ENCODE results near the gene KIAA1549.
A peak's percentile ranks its signal among the peaks of the same experiment; 100 is the strongest.

The KIAA1549 gene

DNA sequence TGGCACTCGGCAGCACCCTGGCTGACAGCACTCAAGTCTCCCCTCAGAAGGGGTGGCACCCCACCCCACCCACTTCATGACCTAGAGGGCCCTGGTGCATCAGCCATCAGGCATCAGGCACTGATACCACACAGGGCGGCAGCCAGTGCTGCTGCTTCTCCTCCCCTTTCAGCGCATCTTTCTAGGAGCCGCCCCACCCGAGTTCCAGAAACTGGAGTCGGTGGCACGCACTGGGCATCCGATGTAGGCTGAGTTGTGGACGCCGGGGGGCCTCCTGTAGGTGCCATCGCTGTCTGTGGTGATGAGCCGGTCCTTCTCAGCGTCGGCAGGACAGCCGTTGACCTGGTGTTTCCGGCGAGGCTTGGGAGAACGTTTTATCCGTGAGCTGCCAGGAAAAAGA, 113.4 kb downstream of the KIAA1549 start:
- no peak overlapping the region for H2BK120ac ChIP-seq (ENCODE audit: low read depth, low read length)
- no peaks in the 10 kb centered on the region for H3K27me3 ChIP-seq (ENCODE audit: control insufficient read depth in 1 of 2, insufficient read depth in 1 of 2, low read length in 2 of 2)
- no peak overlapping the region for H3K4me3 ChIP-seq (ENCODE audit: insufficient read depth in 1 of 2, low read depth in 1 of 2, low read length in 2 of 2)
- H3K27ac ChIP-seq (ENCODE audit: low read length, poor library complexity, severe bottlenecking): no peak overlapping the region
- no peak overlapping the region for H2BK12ac ChIP-seq (ENCODE audit: low read length in 2 of 2)
- H3K4ac ChIP-seq (ENCODE audit: low read depth in 1 of 2, low read length in 2 of 2): no peak overlapping the region
- 97% methylated on average over 19 of the region's 19 CpGs for WGBS
- no peak overlapping the region for H2BK5ac ChIP-seq (ENCODE audit: low read depth, low read length, poor library complexity, severe bottlenecking)
- peaks cover 2% of the 10 kb centered on the region for H3K4me1 ChIP-seq (ENCODE audit: control insufficient read depth, insufficient read depth, low read depth, low read length)
- no peaks in the 10 kb centered on the region for H3K79me1 ChIP-seq (replicated peaks; ENCODE audit: low read length, poor library complexity, severe bottlenecking)
- H3K9ac ChIP-seq (ENCODE audit: low read length): no peak overlapping the region
- no peaks in the 10 kb centered on the region for H3K9me3 ChIP-seq (ENCODE audit: control insufficient read depth, low read length)
- no peak overlapping the region for H3K23ac ChIP-seq (ENCODE audit: low read length in 2 of 2)
- no peak overlapping the region for H2AFZ ChIP-seq (ENCODE audit: low read depth, low read length)
- H3K36me3 ChIP-seq (ENCODE audit: control insufficient read depth in 1 of 2, insufficient read depth in 2 of 2, low read depth in 1 of 2, low read length in 2 of 2): peaks cover 0 to 34% of the 10 kb centered on the region in 2 experiments
- peak overlapping the region in 1 of 2 experiments; percentile 29 for H3K18ac ChIP-seq (ENCODE audit: low read depth in 1 of 2, low read length in 2 of 2)
- peak overlapping the region in 1 of 2 experiments; percentile 3 for H3K14ac ChIP-seq (ENCODE audit: low read length in 2 of 2)
- DNase-seq: no peak
- no peak overlapping the region for H2BK15ac ChIP-seq (ENCODE audit: low read depth, poor library complexity, severe bottlenecking)
- H4K91ac ChIP-seq (ENCODE audit: low read length): no peak overlapping the region
- H2AK5ac ChIP-seq (ENCODE audit: low read length, severe bottlenecking): no peak overlapping the region
- no peak overlapping the region for H4K8ac ChIP-seq (ENCODE audit: low read length)
- H3K4me2 ChIP-seq (ENCODE audit: low read length, poor library complexity, severe bottlenecking): no peak overlapping the region

DNA sequence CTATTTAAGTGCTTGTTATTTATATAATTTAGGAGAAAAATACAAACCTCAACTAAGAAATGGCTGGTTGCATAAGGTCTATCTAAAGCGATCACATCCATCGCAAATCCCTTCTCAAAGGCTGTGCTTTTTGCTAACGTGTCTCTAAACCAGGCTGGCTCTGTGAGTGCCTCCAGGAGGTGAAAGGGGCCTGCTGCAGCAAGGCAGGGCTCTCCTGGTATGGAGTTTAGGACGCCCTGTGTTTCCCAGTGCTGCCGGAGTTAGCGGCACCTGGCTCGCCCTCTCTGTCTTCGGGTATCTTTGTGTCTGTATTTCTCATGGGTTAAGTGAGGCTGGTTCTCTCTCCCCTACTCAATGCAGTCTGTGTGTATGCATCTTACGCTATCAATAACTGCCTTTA, 114.8 kb downstream of the KIAA1549 start:
- no peak overlapping the region for H3K4me3 ChIP-seq (ENCODE audit: insufficient read depth in 1 of 2, low read depth in 1 of 2, low read length in 2 of 2)
- H2BK12ac ChIP-seq (ENCODE audit: low read length in 2 of 2): no peak overlapping the region
- H3K4ac ChIP-seq (ENCODE audit: low read depth in 1 of 2, low read length in 2 of 2): no peak overlapping the region
- H3K18ac ChIP-seq (ENCODE audit: low read depth in 1 of 2, low read length in 2 of 2): no peak overlapping the region
- no peak overlapping the region for H2AFZ ChIP-seq (ENCODE audit: low read depth, low read length)
- no peak overlapping the region for H4K91ac ChIP-seq (ENCODE audit: low read length)
- H3K36me3 ChIP-seq (ENCODE audit: control insufficient read depth in 1 of 2, insufficient read depth in 2 of 2, low read depth in 1 of 2, low read length in 2 of 2): peaks cover 0 to 34% of the 10 kb centered on the region in 2 experiments
- H2BK5ac ChIP-seq (ENCODE audit: low read depth, low read length, poor library complexity, severe bottlenecking): no peak overlapping the region
- no peak overlapping the region for H2BK15ac ChIP-seq (ENCODE audit: low read depth, poor library complexity, severe bottlenecking)
- no peak overlapping the region for H4K8ac ChIP-seq (ENCODE audit: low read length)
- H3K9ac ChIP-seq (ENCODE audit: low read length): no peak overlapping the region
- H3K9me3 ChIP-seq (ENCODE audit: control insufficient read depth, low read length): no peaks in the 10 kb centered on the region
- no peak overlapping the region for H3K4me2 ChIP-seq (ENCODE audit: low read length, poor library complexity, severe bottlenecking)
- WGBS: 98% methylated on average over 9 of the region's 9 CpGs
- no peak overlapping the region for H3K23ac ChIP-seq (ENCODE audit: low read length in 2 of 2)
- peaks cover 2% of the 10 kb centered on the region for H3K4me1 ChIP-seq (ENCODE audit: control insufficient read depth, insufficient read depth, low read depth, low read length)
- no peak overlapping the region for H2AK5ac ChIP-seq (ENCODE audit: low read length, severe bottlenecking)
- H3K14ac ChIP-seq (ENCODE audit: low read length in 2 of 2): no peak overlapping the region
- no peak for DNase-seq
- H3K79me1 ChIP-seq (replicated peaks; ENCODE audit: low read length, poor library complexity, severe bottlenecking): no peaks in the 10 kb centered on the region
- no peak overlapping the region for H3K27ac ChIP-seq (ENCODE audit: low read length, poor library complexity, severe bottlenecking)
- no peaks in the 10 kb centered on the region for H3K27me3 ChIP-seq (ENCODE audit: control insufficient read depth in 1 of 2, insufficient read depth in 1 of 2, low read length in 2 of 2)
- no peak overlapping the region for H2BK120ac ChIP-seq (ENCODE audit: low read depth, low read length)

DNA sequence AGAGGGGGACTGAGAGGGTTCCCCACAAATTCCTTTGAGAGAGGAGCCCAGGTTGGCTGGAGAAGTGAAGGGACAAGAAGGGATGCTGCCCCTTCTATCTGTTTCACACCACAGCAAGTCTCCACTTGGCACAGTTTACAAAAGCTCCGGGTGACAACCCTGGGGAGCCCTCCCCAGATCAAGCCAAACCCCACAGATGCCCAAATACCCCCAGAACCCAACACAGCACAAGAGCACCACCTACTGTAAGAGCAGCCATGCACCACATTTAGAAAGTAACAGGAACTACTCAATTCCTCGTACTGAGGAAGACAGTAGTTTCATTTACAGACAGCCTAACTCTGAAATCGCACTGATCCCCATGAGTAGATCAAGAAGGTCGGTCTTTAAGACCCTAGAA, 115.3 kb downstream of the KIAA1549 start:
- no peak for DNase-seq
- H2AFZ ChIP-seq (ENCODE audit: low read depth, low read length): no peak overlapping the region
- H3K4me3 ChIP-seq (ENCODE audit: insufficient read depth in 1 of 2, low read depth in 1 of 2, low read length in 2 of 2): no peak overlapping the region

DNA sequence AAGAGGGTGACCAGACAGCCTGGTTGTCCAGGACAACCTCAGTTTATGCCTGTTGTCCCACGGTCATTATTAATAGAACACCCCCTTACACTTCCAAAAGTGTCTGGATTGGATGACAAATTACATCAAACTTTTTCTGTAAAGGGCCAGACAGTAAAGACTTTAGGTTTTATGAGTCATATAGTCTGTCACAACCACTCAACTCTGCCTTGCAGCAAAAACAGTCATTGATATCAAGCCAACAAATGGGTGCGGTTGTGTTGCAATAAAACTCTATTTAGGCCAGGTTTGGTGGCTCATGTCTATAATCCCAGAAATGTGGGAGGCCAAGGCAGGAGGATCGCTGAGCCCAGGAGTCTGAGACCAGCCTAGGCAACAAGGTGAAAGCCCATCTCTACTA, 116.5 kb downstream of the KIAA1549 start:
- Histone ChIP-seq H2AFZ (ENCODE audit: low read depth, low read length) (no peak overlapping the region), H2BK12ac (ENCODE audit: low read length in 2 of 2) (no peak overlapping the region), H3K27ac (ENCODE audit: low read length, poor library complexity, severe bottlenecking) (no peak overlapping the region), H4K8ac (ENCODE audit: low read length) (no peak overlapping the region), H3K4ac (ENCODE audit: low read depth in 1 of 2, low read length in 2 of 2) (no peak overlapping the region), H3K4me1 (ENCODE audit: control insufficient read depth, insufficient read depth, low read depth, low read length) (no peaks in the 10 kb centered on the region), H3K9me3 (ENCODE audit: control insufficient read depth, low read length) (no peaks in the 10 kb centered on the region), H3K4me2 (ENCODE audit: low read length, poor library complexity, severe bottlenecking) (no peak overlapping the region), H3K27me3 (ENCODE audit: control insufficient read depth in 1 of 2, insufficient read depth in 1 of 2, low read length in 2 of 2) (no peaks in the 10 kb centered on the region), H4K91ac (ENCODE audit: low read length) (no peak overlapping the region), H3K18ac (ENCODE audit: low read depth in 1 of 2, low read length in 2 of 2) (no peak overlapping the region), H3K4me3 (ENCODE audit: insufficient read depth in 1 of 2, low read depth in 1 of 2, low read length in 2 of 2) (no peak overlapping the region), H3K79me1 (replicated peaks; ENCODE audit: low read length, poor library complexity, severe bottlenecking) (no peaks in the 10 kb centered on the region), H2BK120ac (ENCODE audit: low read depth, low read length) (no peak overlapping the region), H3K23ac (ENCODE audit: low read length in 2 of 2) (no peak overlapping the region), H3K14ac (ENCODE audit: low read length in 2 of 2) (no peak overlapping the region), H2AK5ac (ENCODE audit: low read length, severe bottlenecking) (no peak overlapping the region), H2BK15ac (ENCODE audit: low read depth, poor library complexity, severe bottlenecking) (no peak overlapping the region), H2BK5ac (ENCODE audit: low read depth, low read length, poor library complexity, severe bottlenecking) (no peak overlapping the region), H3K9ac (ENCODE audit: low read length) (no peak overlapping the region), H3K36me3 (ENCODE audit: control insufficient read depth in 1 of 2, insufficient read depth in 2 of 2, low read depth in 1 of 2, low read length in 2 of 2) (peaks cover 6 to 34% of the 10 kb centered on the region in 2 experiments)
- 89% methylated on average over 3 of the region's 3 CpGs for WGBS
- peak; percentile 80 for DNase-seq

More for the DNA sequence above, 115.3 kb downstream of the KIAA1549 start:
- no peaks in the 10 kb centered on the region for H3K79me1 ChIP-seq (replicated peaks; ENCODE audit: low read length, poor library complexity, severe bottlenecking)
- peaks cover 2% of the 10 kb centered on the region for H3K4me1 ChIP-seq (ENCODE audit: control insufficient read depth, insufficient read depth, low read depth, low read length)
- H3K18ac ChIP-seq (ENCODE audit: low read depth in 1 of 2, low read length in 2 of 2): no peak overlapping the region
- H2BK15ac ChIP-seq (ENCODE audit: low read depth, poor library complexity, severe bottlenecking): no peak overlapping the region
- H3K4ac ChIP-seq (ENCODE audit: low read depth in 1 of 2, low read length in 2 of 2): peak overlapping the region in 1 of 2 experiments; percentile 30
- 97% methylated on average over 4 of the region's 4 CpGs for WGBS
- H3K27ac ChIP-seq (ENCODE audit: low read length, poor library complexity, severe bottlenecking): no peak overlapping the region
- H3K9ac ChIP-seq (ENCODE audit: low read length): no peak overlapping the region
- H2BK120ac ChIP-seq (ENCODE audit: low read depth, low read length): no peak overlapping the region
- no peak overlapping the region for H4K91ac ChIP-seq (ENCODE audit: low read length)
- H2AK5ac ChIP-seq (ENCODE audit: low read length, severe bottlenecking): no peak overlapping the region
- H3K4me2 ChIP-seq (ENCODE audit: low read length, poor library complexity, severe bottlenecking): no peak overlapping the region
- H2BK5ac ChIP-seq (ENCODE audit: low read depth, low read length, poor library complexity, severe bottlenecking): no peak overlapping the region
- H3K36me3 ChIP-seq (ENCODE audit: control insufficient read depth in 1 of 2, insufficient read depth in 2 of 2, low read depth in 1 of 2, low read length in 2 of 2): peaks cover 2 to 35% of the 10 kb centered on the region in 2 experiments
- no peak overlapping the region for H2BK12ac ChIP-seq (ENCODE audit: low read length in 2 of 2)
- no peaks in the 10 kb centered on the region for H3K27me3 ChIP-seq (ENCODE audit: control insufficient read depth in 1 of 2, insufficient read depth in 1 of 2, low read length in 2 of 2)
- H4K8ac ChIP-seq (ENCODE audit: low read length): no peak overlapping the region
- H3K23ac ChIP-seq (ENCODE audit: low read length in 2 of 2): no peak overlapping the region
- H3K9me3 ChIP-seq (ENCODE audit: control insufficient read depth, low read length): no peaks in the 10 kb centered on the region
- no peak overlapping the region for H3K14ac ChIP-seq (ENCODE audit: low read length in 2 of 2)

All from mesenchymal stem cell (in vitro differentiated cells and primary cell).